Smooth muscle cell (in vitro differentiated cells): ENCODE measurements around the gene PRMT2. TPM values are rescaled to one million over a fixed set of nuclear protein-coding genes. Genes with fewer than 3 reads are reported as not detected.

Experiments
- DNase-seq: peaks from one replicate; lab custom pipeline; 2025; ENCODE audit not compliant: unreplicated experiment; lab: John Stamatoyannopoulos, UW
- H2AFZ ChIP-seq: fragments of 200-600 bp; sonication (generic); 2 replicates; pipeline ENCODE4 v1.6.0; 2016; ENCODE audit warnings: antibody characterized with exemption, low read depth, mild to moderate bottlenecking
- H3F3A ChIP-seq: fragments of 200-600 bp; sonication (generic); 2 replicates; pipeline ENCODE4 v1.6.0; 2017; ENCODE audit warnings: antibody characterized with exemption, low read depth
- H3K27ac ChIP-seq: fragments of 200-600 bp; sonication (generic); 2 replicates; pipeline ENCODE4 v1.5.1; 2016; ENCODE audit warnings: low read depth, mild to moderate bottlenecking
- H3K27me3 ChIP-seq: fragments of 200-600 bp; sonication (generic); 2 replicates; pipeline ENCODE4 v1.6.1; 2016; ENCODE audit warnings: low read depth, mild to moderate bottlenecking
- H3K36me3 ChIP-seq: fragments of 200-600 bp; sonication (generic); 2 replicates; pipeline ENCODE4 v1.5.1; 2016; ENCODE audit warnings: low read depth
- H3K4me1 ChIP-seq: fragments of 200-600 bp; sonication (generic); 2 replicates; pipeline ENCODE4 v1.5.1; 2016; ENCODE audit warnings: low read depth
- H3K4me2 ChIP-seq: fragments of 200-600 bp; sonication (generic); 2 replicates; pipeline ENCODE4 v1.6.0; 2016; ENCODE audit warnings: mild to moderate bottlenecking
- H3K4me3 ChIP-seq: fragments of 200-600 bp; sonication (generic); 2 replicates; pipeline ENCODE4 v1.5.1; 2016; ENCODE audit warnings: mild to moderate bottlenecking
- H3K79me2 ChIP-seq: fragments of 200-600 bp; sonication (generic); 2 replicates; pipeline ENCODE4 v1.6.0; 2016; ENCODE audit warnings: low read depth, mild to moderate bottlenecking
- H3K9ac ChIP-seq: fragments of 200-600 bp; sonication (generic); 2 replicates; pipeline ENCODE4 v1.6.0; 2016; ENCODE audit warnings: low read depth
- H3K9me3 ChIP-seq: fragments of 200-600 bp; sonication (generic); replicated peaks from 2 replicates; pipeline ENCODE4 v1.5.1; 2016; ENCODE audit warnings: low read depth
- H4K20me1 ChIP-seq: fragments of 200-600 bp; sonication (generic); 2 replicates; pipeline ENCODE4 v1.6.0; 2016; ENCODE audit warnings: low read depth
- WGBS: methylation state at CpG from one replicate; pipeline ENCODE4 v1.1.7; 2016; ENCODE audit warnings: low lambda C conversion rate; 5-methylcytosine and 5-hydroxymethylcytosine counted together
- polyA plus RNA-seq: library from polyadenylated mRNA; unstranded; fragments of >200 nt; fragmentation: Nextera tagmentation; extraction: Ambion mirVana; gene quantifications from 2 replicates; pipeline ENCODE4 v1.2.1, GENCODE V29; 2016
- total RNA-seq: library from RNA; depleted of rRNA; stranded (reverse); fragments of >200 nt; gene quantifications from 2 replicates; pipeline ENCODE4 v1.2.3, GENCODE V29; 2014
- TF ChIP-seq, protein P1 (sequence below): fragments of 200-600 bp; sonication (generic); IDR thresholded peaks from 2 replicates; pipeline ENCODE4 v1.5.1; 2017; ENCODE audit warnings: borderline replicate concordance, mild to moderate bottlenecking, antibody characterized with exemption; ENCODE audit not compliant: insufficient read depth, poor library complexity, severe bottlenecking

The PRMT2 gene
- total and polyA plus RNA-seq, 2 experiments from 2014 or later, result 61.9 to 97.9 TPM

DNA sequence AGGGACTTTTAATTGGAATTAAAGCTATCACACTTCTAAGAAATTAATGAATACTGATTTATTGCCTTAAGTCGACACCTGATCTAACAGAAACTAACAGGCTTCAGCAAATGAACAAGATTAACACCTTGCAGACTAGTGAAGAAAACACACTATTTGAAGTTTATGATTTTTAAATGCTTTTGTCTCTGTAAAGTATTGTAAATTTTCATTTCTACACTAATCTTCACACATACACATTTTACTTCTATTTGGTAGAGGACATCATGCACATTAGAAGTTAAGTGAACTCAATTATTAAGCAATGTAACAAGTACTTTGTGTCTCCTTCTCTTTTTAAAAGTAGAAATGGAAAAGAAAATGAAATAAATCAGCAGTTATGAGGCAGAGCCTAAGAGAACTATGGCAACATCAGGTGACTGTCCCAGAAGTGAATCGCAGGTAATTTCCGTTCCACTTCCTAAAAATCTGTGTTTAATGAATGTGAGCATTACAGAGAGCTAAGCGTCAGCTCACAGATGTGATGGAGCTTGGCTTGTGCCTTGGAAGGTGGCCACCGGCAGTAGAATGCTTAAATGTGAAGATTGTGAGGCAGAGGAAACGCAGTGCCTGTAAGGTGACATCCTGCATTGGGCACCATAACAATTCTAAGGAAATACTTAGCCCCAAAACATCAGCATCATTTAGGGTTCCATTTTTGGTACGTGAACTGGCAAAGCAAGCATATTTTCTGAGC is 1.2 kb downstream of the PRMT2 start:
- H3K4me2 ChIP-seq, result peak overlapping the region; percentile 91
- H3K9ac ChIP-seq, result peak overlapping the region; percentile 75
- no peaks in the 10 kb centered on the region for H3K27me3 ChIP-seq
- no peaks in the 10 kb centered on the region for H3K36me3 ChIP-seq
- no peaks in the 10 kb centered on the region for H3F3A ChIP-seq
- H3K79me2 ChIP-seq, result peaks cover 47% of the 10 kb centered on the region
- H2AFZ ChIP-seq, result no peak overlapping the region
- no peaks in the 10 kb centered on the region for H3K9me3 ChIP-seq
- TF ChIP-seq, protein P1, sequence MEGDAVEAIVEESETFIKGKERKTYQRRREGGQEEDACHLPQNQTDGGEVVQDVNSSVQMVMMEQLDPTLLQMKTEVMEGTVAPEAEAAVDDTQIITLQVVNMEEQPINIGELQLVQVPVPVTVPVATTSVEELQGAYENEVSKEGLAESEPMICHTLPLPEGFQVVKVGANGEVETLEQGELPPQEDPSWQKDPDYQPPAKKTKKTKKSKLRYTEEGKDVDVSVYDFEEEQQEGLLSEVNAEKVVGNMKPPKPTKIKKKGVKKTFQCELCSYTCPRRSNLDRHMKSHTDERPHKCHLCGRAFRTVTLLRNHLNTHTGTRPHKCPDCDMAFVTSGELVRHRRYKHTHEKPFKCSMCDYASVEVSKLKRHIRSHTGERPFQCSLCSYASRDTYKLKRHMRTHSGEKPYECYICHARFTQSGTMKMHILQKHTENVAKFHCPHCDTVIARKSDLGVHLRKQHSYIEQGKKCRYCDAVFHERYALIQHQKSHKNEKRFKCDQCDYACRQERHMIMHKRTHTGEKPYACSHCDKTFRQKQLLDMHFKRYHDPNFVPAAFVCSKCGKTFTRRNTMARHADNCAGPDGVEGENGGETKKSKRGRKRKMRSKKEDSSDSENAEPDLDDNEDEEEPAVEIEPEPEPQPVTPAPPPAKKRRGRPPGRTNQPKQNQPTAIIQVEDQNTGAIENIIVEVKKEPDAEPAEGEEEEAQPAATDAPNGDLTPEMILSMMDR, result no peak
- peaks cover 34% of the 10 kb centered on the region for H3K4me1 ChIP-seq
- H4K20me1 ChIP-seq, result peaks cover 58% of the 10 kb centered on the region
- H3K27ac ChIP-seq, result no peak overlapping the region
- H3K4me3 ChIP-seq, result peak overlapping the region; percentile 74
- WGBS, result 92% methylated on average over 7 of the region's 7 CpGs
- no peak for DNase-seq

- H3K9ac ChIP-seq, result no peak overlapping the region
These were observed 2.7 kb downstream of the PRMT2 start for GRCh38 chr21:46637952-46638746.

DNA sequence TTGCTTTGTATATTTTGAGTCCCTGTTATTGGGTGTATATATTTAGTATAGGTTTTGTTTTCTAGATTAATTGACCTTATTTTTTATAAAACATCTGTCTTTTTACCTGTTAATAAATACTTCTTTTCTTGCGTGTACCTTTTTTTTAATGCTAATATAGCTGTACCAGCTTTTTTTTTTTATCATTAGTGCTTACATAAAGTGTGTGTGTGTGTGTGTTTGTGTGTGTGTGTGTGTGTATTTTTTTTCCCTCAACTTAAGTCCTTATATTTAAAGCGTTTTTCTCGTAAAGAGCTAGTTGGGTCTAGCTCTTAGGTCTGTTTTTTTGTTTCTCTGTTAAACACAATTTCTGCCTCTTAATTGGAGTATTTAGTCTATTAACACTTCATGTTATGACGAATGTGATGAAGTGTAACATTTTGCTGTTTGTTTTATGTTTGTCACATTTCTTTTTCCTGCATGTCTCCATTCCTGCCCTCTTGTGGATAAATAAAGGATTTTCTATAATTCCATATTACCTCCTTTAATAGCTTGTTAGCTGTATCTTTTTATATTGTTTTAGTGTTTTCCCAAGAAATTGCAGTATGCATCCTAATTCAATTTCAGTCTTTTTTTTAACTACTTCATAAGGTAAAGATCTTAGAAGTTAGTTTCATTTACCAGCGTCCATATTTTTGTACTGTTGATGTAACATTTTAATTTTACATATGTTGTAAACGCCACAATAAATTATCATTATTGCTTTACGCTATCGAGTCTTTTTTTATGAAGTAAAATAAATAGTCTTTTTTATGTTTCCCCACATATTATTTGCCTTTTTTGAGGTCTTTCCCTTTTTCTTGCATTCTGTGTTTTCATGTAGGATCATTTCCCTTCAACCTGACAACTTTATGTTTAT is 4.3 kb downstream of the PRMT2 start:
- no peak overlapping the region for H3K9ac ChIP-seq
- H3K9me3 ChIP-seq, result no peaks in the 10 kb centered on the region
- H3K27ac ChIP-seq, result no peak overlapping the region
- no peak for DNase-seq
- H3K79me2 ChIP-seq, result peaks cover 53% of the 10 kb centered on the region
- peaks cover 34% of the 10 kb centered on the region for H3K4me1 ChIP-seq
- 90% methylated on average over 8 of the region's 8 CpGs for WGBS
- H3K4me2 ChIP-seq, result peak overlapping the region; percentile 91
- no peak overlapping the region for H2AFZ ChIP-seq
- TF ChIP-seq, protein P1, result peak; percentile 24
- no peaks in the 10 kb centered on the region for H3K27me3 ChIP-seq
- no peaks in the 10 kb centered on the region for H3F3A ChIP-seq
- H4K20me1 ChIP-seq, result peaks cover 63% of the 10 kb centered on the region
- H3K36me3 ChIP-seq, result peaks cover 12% of the 10 kb centered on the region
- H3K4me3 ChIP-seq, result peak overlapping the region; percentile 6

More at GRCh38 chr21:46637952-46638746, 2.7 kb downstream of the PRMT2 start:
- no peak overlapping the region for H2AFZ ChIP-seq
- H3K27ac ChIP-seq, result no peak overlapping the region
- no peaks in the 10 kb centered on the region for H3K9me3 ChIP-seq
- H4K20me1 ChIP-seq, result peaks cover 63% of the 10 kb centered on the region
- H3F3A ChIP-seq, result no peaks in the 10 kb centered on the region
- no peaks in the 10 kb centered on the region for H3K36me3 ChIP-seq
- 68% methylated on average over 3 of the region's 3 CpGs for WGBS
- H3K27me3 ChIP-seq, result no peaks in the 10 kb centered on the region
- TF ChIP-seq, protein P1, result no peak
- H3K4me2 ChIP-seq, result peak overlapping the region; percentile 91
- DNase-seq, result no peak
- H3K4me1 ChIP-seq, result peaks cover 34% of the 10 kb centered on the region
- peak overlapping the region; percentile 74 for H3K4me3 ChIP-seq
- H3K79me2 ChIP-seq, result peaks cover 47% of the 10 kb centered on the region
